Ascending aorta (tissue), 2 donors: ENCODE measurements around the gene SPP2. TPM values are rescaled to one million over a fixed set of nuclear protein-coding genes. Genes with fewer than 3 reads are reported as not detected.

Experiments
- DNase-seq, 2 donors: peaks; one replicate each; pipeline ENCODE4 v3.0.0-alpha.2; 2019; ENCODE audit warnings: low spot score in 2 of 2
- H3K27ac ChIP-seq, 2 donors: fragments of 200-600 bp; sonication (generic); one replicate each; pipeline ENCODE4 v1.5.1; 2016 to 2017; ENCODE audit warnings: mild to moderate bottlenecking in 1 of 2
- H3K27me3 ChIP-seq: fragments of 200-600 bp; sonication (generic); one replicate; pipeline ENCODE4 v1.5.1; 2017
- H3K36me3 ChIP-seq, 2 donors: fragments of 200-600 bp; sonication (generic); one replicate each; pipeline ENCODE4 v1.5.1; 2016
- H3K4me1 ChIP-seq, 2 donors: fragments of 200-600 bp; sonication (generic); one replicate each; pipeline ENCODE4 v1.5.1; 2016 to 2017; ENCODE audit warnings: mild to moderate bottlenecking in 1 of 2
- H3K4me3 ChIP-seq, 2 donors: fragments of 200-600 bp; sonication (generic); one replicate each; pipeline ENCODE4 v1.5.1; 2016 to 2017; ENCODE audit warnings: mild to moderate bottlenecking in 1 of 2
- H3K9me3 ChIP-seq, 2 donors: fragments of 200-600 bp; sonication (generic); one replicate each; pipeline ENCODE4 v1.5.1; 2016
- CTCF ChIP-seq, 3 experiments: fragments of 200-600 bp in 2 of 3; fragments of 450-650 bp in 1 of 3; sonication (generic) in 2 of 3; IDR thresholded peaks; one replicate each; pipeline ENCODE4 v1.5.1; 2016 to 2019; ENCODE audit warnings: antibody characterized with exemption in 3 of 3, mild to moderate bottlenecking in 1 of 3, moderate library complexity in 1 of 3
- intact Hi-C: fragments of 100-400 bp; cut with DNase I; formaldehyde crosslinking; loops from one replicate; pipeline ENCODE4 v1.15.1; 2023
- total RNA-seq: library from RNA; depleted of rRNA; stranded (reverse); fragments of >200 nt; gene quantifications from one replicate; pipeline ENCODE4 v1.1.0, GENCODE V29; 2016

Gene SPP2
- total RNA-seq, 1 donor from 2014 or later: not detected

GRCh38 chr2:234076451-234076850, 25.9 kb downstream of the SPP2 start:
- H3K9me3 ChIP-seq: no peaks in the 10 kb centered on the region
- DNase-seq: no peak
- H3K27ac ChIP-seq: no peak overlapping the region
- no peak for TF ChIP-seq CTCF (IDR thresholded peaks at IDR 0.05)
- intact Hi-C loops: no loop called here
- H3K36me3 ChIP-seq: no peaks in the 10 kb centered on the region
- no peak overlapping the region for H3K4me3 ChIP-seq
- H3K27me3 ChIP-seq: no peaks in the 10 kb centered on the region
- H3K4me1 ChIP-seq: no peaks in the 10 kb centered on the region

- H3K36me3 ChIP-seq: no peaks in the 10 kb centered on the region
- no peak overlapping the region for H3K4me3 ChIP-seq
- H3K9me3 ChIP-seq: no peaks in the 10 kb centered on the region
- TF ChIP-seq CTCF (IDR thresholded peaks at IDR 0.05): no peak
- no peak for DNase-seq
- no peaks in the 10 kb centered on the region for H3K27me3 ChIP-seq
- H3K4me1 ChIP-seq: no peaks in the 10 kb centered on the region
- H3K27ac ChIP-seq: no peak overlapping the region
- intact Hi-C loops: no loop called here
These were observed 27.6 kb downstream of the SPP2 start for GRCh38 chr2:234078129-234078528.

GRCh38 chr2:234081970-234082822, 31.7 kb downstream of the SPP2 start:
- Histone ChIP-seq H3K36me3 (no peaks in the 10 kb centered on the region), H3K4me3 (no peak overlapping the region), H3K9me3 (no peaks in the 10 kb centered on the region), H3K27me3 (no peaks in the 10 kb centered on the region), H3K4me1 (no peaks in the 10 kb centered on the region), H3K27ac (no peak overlapping the region)
- no peak for DNase-seq
- no peak for TF ChIP-seq CTCF (IDR thresholded peaks at IDR 0.05)
- intact Hi-C loops: no loop called here

- TF ChIP-seq CTCF (IDR thresholded peaks at IDR 0.05): no peak
- DNase-seq: no peak
- intact Hi-C loops: no loop called here
- H3K27me3 ChIP-seq: no peaks in the 10 kb centered on the region
- no peaks in the 10 kb centered on the region for H3K9me3 ChIP-seq
- H3K27ac ChIP-seq: no peak overlapping the region
- no peaks in the 10 kb centered on the region for H3K36me3 ChIP-seq
- no peak overlapping the region for H3K4me3 ChIP-seq
- H3K4me1 ChIP-seq: no peaks in the 10 kb centered on the region
These were observed 33.3 kb downstream of the SPP2 start for GRCh38 chr2:234083572-234084348.

- no peaks in the 10 kb centered on the region for H3K27me3 ChIP-seq
- no peaks in the 10 kb centered on the region for H3K9me3 ChIP-seq
- TF ChIP-seq CTCF (IDR thresholded peaks at IDR 0.05): no peak
- intact Hi-C loops: no loop called here
- no peak overlapping the region for H3K4me3 ChIP-seq
- no peak for DNase-seq
- H3K27ac ChIP-seq: no peak overlapping the region
- H3K4me1 ChIP-seq: no peaks in the 10 kb centered on the region
- no peaks in the 10 kb centered on the region for H3K36me3 ChIP-seq
These were observed 41.0 kb downstream of the SPP2 start for GRCh38 chr2:234091432-234091879.
